ENCODE data around the gene STK32A.

The STK32A gene

GRCh38 chr5:147407094-147407681, 172.4 kb downstream of the STK32A start:
- no peaks in the 10 kb centered on the region for H3K9me2 ChIP-seq (replicated peaks; ENCODE audit: low read depth, low read length)
- no peak overlapping the region for H3K4me3 ChIP-seq (ENCODE audit: low read length, poor library complexity, severe bottlenecking)
- no peak overlapping the region for H3K9ac ChIP-seq (ENCODE audit: low read depth, low read length, poor library complexity, severe bottlenecking)
- no peak for TF ChIP-seq EZH2phosphoT487 (IDR thresholded peaks at IDR 0.05; ENCODE audit: borderline replicate concordance)
- TF ChIP-seq CTCF (conservative IDR thresholded peaks at IDR 0.05; ENCODE audit: low read length), result no peak
- no peaks in the 10 kb centered on the region for H3K36me3 ChIP-seq (ENCODE audit: insufficient read depth, low read length)
- H3K4me1 ChIP-seq (ENCODE audit: insufficient read depth, low read length, poor library complexity, severe bottlenecking), result no peaks in the 10 kb centered on the region
- H3K79me2 ChIP-seq (ENCODE audit: insufficient read depth, low read length), result no peaks in the 10 kb centered on the region
- H3K9me3 ChIP-seq (ENCODE audit: insufficient read depth, low read depth, low read length), result no peaks in the 10 kb centered on the region
- no peaks in the 10 kb centered on the region for H3K27me3 ChIP-seq (ENCODE audit: insufficient read depth, low read length, poor library complexity, severe bottlenecking)
- H3K4me2 ChIP-seq (ENCODE audit: low read depth, low read length, poor library complexity, severe bottlenecking), result no peak overlapping the region
- no peaks in the 10 kb centered on the region for H4K20me1 ChIP-seq (ENCODE audit: insufficient read depth, low read length, poor library complexity, severe bottlenecking)
- no peak overlapping the region for H2AFZ ChIP-seq (ENCODE audit: low read length)
- no peaks in the 10 kb centered on the region for H3F3A ChIP-seq (ENCODE audit: low read depth)

- H3K79me2 ChIP-seq (ENCODE audit: insufficient read depth, low read length), result no peaks in the 10 kb centered on the region
- no peak overlapping the region for H3K4me2 ChIP-seq (ENCODE audit: low read depth, low read length, poor library complexity, severe bottlenecking)
- no peaks in the 10 kb centered on the region for H3F3A ChIP-seq (ENCODE audit: low read depth)
- H3K4me1 ChIP-seq (ENCODE audit: insufficient read depth, low read length, poor library complexity, severe bottlenecking), result no peaks in the 10 kb centered on the region
- H3K9me3 ChIP-seq (ENCODE audit: insufficient read depth, low read depth, low read length), result no peaks in the 10 kb centered on the region
- no peak overlapping the region for H3K9ac ChIP-seq (ENCODE audit: low read depth, low read length, poor library complexity, severe bottlenecking)
- H3K4me3 ChIP-seq (ENCODE audit: low read length, poor library complexity, severe bottlenecking), result no peak overlapping the region
- H3K9me2 ChIP-seq (replicated peaks; ENCODE audit: low read depth, low read length), result no peaks in the 10 kb centered on the region
- TF ChIP-seq CTCF (conservative IDR thresholded peaks at IDR 0.05; ENCODE audit: low read length) (no peak), EZH2phosphoT487 (IDR thresholded peaks at IDR 0.05; ENCODE audit: borderline replicate concordance) (no peak)
- no peaks in the 10 kb centered on the region for H4K20me1 ChIP-seq (ENCODE audit: insufficient read depth, low read length, poor library complexity, severe bottlenecking)
- H3K36me3 ChIP-seq (ENCODE audit: insufficient read depth, low read length), result no peaks in the 10 kb centered on the region
- no peak overlapping the region for H2AFZ ChIP-seq (ENCODE audit: low read length)
- H3K27me3 ChIP-seq (ENCODE audit: insufficient read depth, low read length, poor library complexity, severe bottlenecking), result no peaks in the 10 kb centered on the region
Observed at GRCh38 chr5:147408980-147409379, 174.2 kb downstream of the STK32A start.

- Histone ChIP-seq H4K20me1 (ENCODE audit: insufficient read depth, low read length, poor library complexity, severe bottlenecking) (no peaks in the 10 kb centered on the region), H3K9me2 (replicated peaks; ENCODE audit: low read depth, low read length) (no peaks in the 10 kb centered on the region), H3K36me3 (ENCODE audit: insufficient read depth, low read length) (no peaks in the 10 kb centered on the region), H3K79me2 (ENCODE audit: insufficient read depth, low read length) (no peaks in the 10 kb centered on the region), H3K4me2 (ENCODE audit: low read depth, low read length, poor library complexity, severe bottlenecking) (no peak overlapping the region), H3K4me1 (ENCODE audit: insufficient read depth, low read length, poor library complexity, severe bottlenecking) (no peaks in the 10 kb centered on the region), H3K9me3 (ENCODE audit: insufficient read depth, low read depth, low read length) (no peaks in the 10 kb centered on the region), H3K9ac (ENCODE audit: low read depth, low read length, poor library complexity, severe bottlenecking) (no peak overlapping the region), H3K4me3 (ENCODE audit: low read length, poor library complexity, severe bottlenecking) (no peak overlapping the region), H3K27me3 (ENCODE audit: insufficient read depth, low read length, poor library complexity, severe bottlenecking) (no peaks in the 10 kb centered on the region), H3F3A (ENCODE audit: low read depth) (no peaks in the 10 kb centered on the region), H2AFZ (ENCODE audit: low read length) (no peak overlapping the region)
- no peak for TF ChIP-seq CTCF (conservative IDR thresholded peaks at IDR 0.05; ENCODE audit: low read length)
- TF ChIP-seq EZH2phosphoT487 (IDR thresholded peaks at IDR 0.05; ENCODE audit: borderline replicate concordance), result no peak
Observed at GRCh38 chr5:147410496-147411358, 175.9 kb downstream of the STK32A start.

All from Loucy (cell line).